Retinal pigment epithelial cell (primary cell): ENCODE data around the gene PCED1B.

Experiments
- DNase-seq: peaks from one replicate; pipeline ENCODE4 v3.0.0-alpha.2; 2010; ENCODE audit warnings: low read depth
- H3K4me3 ChIP-seq: 2 replicates; pipeline ENCODE4 v1.5.1; 2011; ENCODE audit warnings: mild to moderate bottlenecking, low read length, control low read depth, moderate library complexity
- TF ChIP-seq, protein P1 (sequence below): conservative IDR thresholded peaks from 2 replicates; pipeline ENCODE4 v1.5.1; 2011; ENCODE audit warnings: low read depth, low read length, control low read depth, inconsistent platforms

The PCED1B gene

GRCh38 chr12:47235258-47236040 lies 156.0 kb downstream of the PCED1B start:
- H3K4me3 ChIP-seq = no peak overlapping the region
- TF ChIP-seq, protein P1, sequence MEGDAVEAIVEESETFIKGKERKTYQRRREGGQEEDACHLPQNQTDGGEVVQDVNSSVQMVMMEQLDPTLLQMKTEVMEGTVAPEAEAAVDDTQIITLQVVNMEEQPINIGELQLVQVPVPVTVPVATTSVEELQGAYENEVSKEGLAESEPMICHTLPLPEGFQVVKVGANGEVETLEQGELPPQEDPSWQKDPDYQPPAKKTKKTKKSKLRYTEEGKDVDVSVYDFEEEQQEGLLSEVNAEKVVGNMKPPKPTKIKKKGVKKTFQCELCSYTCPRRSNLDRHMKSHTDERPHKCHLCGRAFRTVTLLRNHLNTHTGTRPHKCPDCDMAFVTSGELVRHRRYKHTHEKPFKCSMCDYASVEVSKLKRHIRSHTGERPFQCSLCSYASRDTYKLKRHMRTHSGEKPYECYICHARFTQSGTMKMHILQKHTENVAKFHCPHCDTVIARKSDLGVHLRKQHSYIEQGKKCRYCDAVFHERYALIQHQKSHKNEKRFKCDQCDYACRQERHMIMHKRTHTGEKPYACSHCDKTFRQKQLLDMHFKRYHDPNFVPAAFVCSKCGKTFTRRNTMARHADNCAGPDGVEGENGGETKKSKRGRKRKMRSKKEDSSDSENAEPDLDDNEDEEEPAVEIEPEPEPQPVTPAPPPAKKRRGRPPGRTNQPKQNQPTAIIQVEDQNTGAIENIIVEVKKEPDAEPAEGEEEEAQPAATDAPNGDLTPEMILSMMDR = no peak
- no peak for DNase-seq

GRCh38 chr12:47236109-47236714 lies 156.8 kb downstream of the PCED1B start:
- DNase-seq = no peak
- H3K4me3 ChIP-seq = no peak overlapping the region
- TF ChIP-seq, protein P1 = no peak

GRCh38 chr12:47237751-47238211 lies 158.4 kb downstream of the PCED1B start:
- H3K4me3 ChIP-seq = no peak overlapping the region
- TF ChIP-seq, protein P1 = no peak
- no peak for DNase-seq

- TF ChIP-seq, protein P1 = no peak
- DNase-seq = no peak
- no peak overlapping the region for H3K4me3 ChIP-seq
Observed at GRCh38 chr12:47238669-47239114, 159.3 kb downstream of the PCED1B start.

DNA sequence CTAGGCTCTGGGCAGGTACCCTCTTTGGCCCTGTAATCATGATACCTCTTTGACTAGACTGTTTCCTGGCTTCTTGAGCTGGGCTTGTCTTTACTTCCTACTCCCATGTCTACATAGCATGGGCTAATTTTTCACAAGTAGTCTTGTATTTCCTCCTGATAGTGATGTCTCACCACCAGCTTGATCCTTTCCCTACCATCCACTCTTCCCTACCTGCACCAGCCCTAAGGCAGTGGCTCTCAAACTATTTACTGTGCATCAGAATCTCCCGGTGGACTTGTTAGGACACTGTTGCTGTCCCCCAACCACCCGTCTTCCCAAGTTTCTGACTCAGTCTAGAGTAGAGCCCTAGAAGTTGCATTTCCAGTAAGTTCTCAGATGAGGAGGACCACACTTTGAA lies 163.0 kb downstream of the PCED1B start:
- TF ChIP-seq, protein P1 = no peak
- H3K4me3 ChIP-seq = no peak overlapping the region
- no peak for DNase-seq

DNA sequence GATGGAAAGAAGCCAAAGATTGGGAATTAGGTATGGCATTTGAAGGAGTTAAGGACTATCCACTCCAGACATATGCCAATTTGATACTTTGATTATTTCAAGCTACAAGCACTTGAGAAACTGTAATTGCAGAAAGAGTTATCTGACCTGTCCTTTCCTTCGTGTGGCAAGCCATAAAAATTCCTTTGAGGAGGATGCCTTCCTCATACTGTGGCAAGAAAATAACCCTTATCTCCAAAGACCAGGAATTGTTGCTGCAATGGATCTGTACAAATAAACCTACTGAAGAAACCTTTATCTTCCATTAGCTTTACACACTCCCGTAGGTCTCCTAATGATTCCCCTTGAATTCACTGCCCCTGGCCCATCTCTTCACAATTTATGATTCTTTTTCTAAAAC lies 165.4 kb downstream of the PCED1B start:
- TF ChIP-seq, protein P1 = no peak
- no peak overlapping the region for H3K4me3 ChIP-seq
- no peak for DNase-seq

DNA sequence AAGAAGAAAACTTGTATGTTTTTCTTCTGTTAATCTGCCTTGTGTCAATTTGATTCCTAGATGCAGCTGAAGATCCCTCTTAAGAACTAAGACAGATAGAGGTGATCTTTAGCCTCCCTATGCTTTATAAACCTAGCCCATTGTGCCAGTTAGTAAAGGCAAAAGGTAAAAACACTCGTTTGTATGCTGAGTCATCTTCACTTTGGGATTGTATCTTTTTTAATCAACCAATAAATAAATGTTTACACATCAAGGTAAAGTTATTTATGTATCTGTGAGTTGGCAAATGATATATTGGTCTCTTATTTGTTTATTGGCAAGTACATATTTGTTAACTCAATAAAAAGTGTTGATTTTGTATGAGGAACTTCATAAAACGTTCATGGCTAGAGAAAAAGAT lies 166.2 kb downstream of the PCED1B start:
- H3K4me3 ChIP-seq = no peak overlapping the region
- DNase-seq = no peak
- TF ChIP-seq, protein P1 = no peak
